Tracheal epithelial cell (primary cell): Measurements from ENCODE around the gene CDHR1. TPM values are rescaled to one million over a fixed set of nuclear protein-coding genes. Genes with fewer than 3 reads are reported as not detected.

Experiments used
- total RNA-seq: library from RNA; depleted of rRNA; stranded (reverse); fragments of >200 nt; gene quantifications from 2 replicates; pipeline ENCODE4 v1.2.1, GENCODE V29; 2014

CDHR1 gene
- total RNA-seq = 4.0 and 5.8 TPM in 2 replicates

GRCh38 chr10:84194424-84195043, at the start of gene CDHR1:
CDHR1 (plus strand) TSS chr10:84194537; CDS start chr10:84194761, 224 bp downstream.

GRCh38 chr10:84173501-84173929, 20.8 kb upstream of the CDHR1 start, which contains the start of gene GPR15LG:
GPR15LG (plus strand) TSS chr10:84173801; CDS start chr10:84173852, 51 bp downstream.

GRCh38 chr10:84225427-84226173, 31.3 kb downstream of the CDHR1 start, which contains the start of gene LRIT2:
LRIT2 (minus strand) TSS chr10:84225544; CDS start chr10:84225520, 24 bp downstream.

GRCh38 chr10:84241185-84241790, 47.0 kb downstream of the CDHR1 start, which contains the start of gene LRIT1:
LRIT1 (minus strand) TSS chr10:84241546; CDS start chr10:84241439, 107 bp downstream.

GRCh38 chr10:84244651-84245270, 50.4 kb downstream of the CDHR1 start, which contains the start of gene RGR:
RGR (plus strand) TSS chr10:84245053; CDS start chr10:84245091, 38 bp downstream.

Other genes starting within 250 kb of the CDHR1 start
- 241 and 324 TPM in 2 replicates for gene GHITM, start 55.0 kb upstream of the CDHR1 start, total RNA-seq
- 3.4 TPM in 2 replicates for gene GPR15LG, start 20.7 kb upstream of the CDHR1 start, total RNA-seq
- gene LRIT2, start 31.0 kb downstream of the CDHR1 start, total RNA-seq = not detected in 2 replicates
- gene LRIT1, start 47.0 kb downstream of the CDHR1 start, total RNA-seq = not detected in 2 replicates
- not detected in 2 replicates for gene RGR, start 50.5 kb downstream of the CDHR1 start, total RNA-seq
- gene CCSER2, start 134.1 kb downstream of the CDHR1 start, total RNA-seq = 21.2 and 32.0 TPM in 2 replicates